Adrenal gland (tissue), 12 donors: ENCODE results near the gene CFAP299. TPM values are rescaled to one million over a fixed set of nuclear protein-coding genes. Genes with fewer than 3 reads are reported as not detected.

Source experiments
- DNase-seq, 7 donors: peaks; one replicate each; pipeline ENCODE4 v3.0.0-alpha.2; 2019 to 2020
- H3K27ac ChIP-seq, 5 donors: fragments of 200-600 bp; sonication (generic) in 4 of 5; 1 replicate in 3 of 5; 2 replicates in 2 of 5; pipeline versions ENCODE4 v1.5.1 to v1.8.0; 2016 to 2020; ENCODE audit warnings: mild to moderate bottlenecking in 1 of 5
- H3K27me3 ChIP-seq: fragments of 200-600 bp; 2 replicates; pipeline ENCODE4 v1.8.0; 2021
- H3K36me3 ChIP-seq, 2 donors: fragments of 200-600 bp; replicated peaks in 1 of 2; 1 replicate in 1 of 2; 2 replicates in 1 of 2; pipeline versions ENCODE4 v1.5.1 to v1.8.0; 2018 to 2022
- H3K4me1 ChIP-seq, 2 donors: fragments of 200-600 bp; replicated peaks in 1 of 2; 1 replicate in 1 of 2; 2 replicates in 1 of 2; pipeline versions ENCODE4 v1.5.1 to v1.8.0; 2018 to 2021
- H3K4me3 ChIP-seq, 4 donors: fragments of 200-600 bp; sonication (generic) in 3 of 4; one replicate each; pipeline ENCODE4 v1.5.1; 2016 to 2018
- H3K9me3 ChIP-seq, 3 donors: fragments of 200-600 bp; sonication (generic) in 1 of 3; replicated peaks in 1 of 3; 1 replicate in 2 of 3; 2 replicates in 1 of 3; pipeline versions ENCODE4 v1.5.1 to v1.8.0; 2016 to 2021
- CTCF ChIP-seq, 6 experiments: fragments of 450-650 bp in 4 of 6; fragments of 200-600 bp in 2 of 6; sonication (generic) in 1 of 6; IDR thresholded peaks; 1 replicate in 5 of 6; 2 replicates in 1 of 6; pipeline versions ENCODE4 v1.5.1 to v1.8.0; 2016 to 2021; ENCODE audit warnings: antibody characterized with exemption in 6 of 6, mild to moderate bottlenecking in 2 of 6, moderate library complexity in 1 of 6
- POLR2A ChIP-seq, 2 donors: fragments of 450-650 bp; IDR thresholded peaks; one replicate each; pipeline ENCODE4 v1.6.1; 2017; ENCODE audit warnings: antibody characterized with exemption in 2 of 2, mild to moderate bottlenecking in 2 of 2, moderate library complexity in 1 of 2
- WGBS, 4 donors: extraction: QIAGEN DNeasy Blood & Tissue Kit in 2 of 4; methylation state at CpG; one replicate each; pipeline versions ENCODE4 v1.1.5 to v1.1.7; 2013 to 2017; 5-methylcytosine and 5-hydroxymethylcytosine counted together
- intact Hi-C, 2 donors: fragments of 100-400 bp; cut with DNase I; formaldehyde crosslinking; loops; one replicate each; pipeline versions ENCODE4 v1.14.1 to v1.15.0; 2022 to 2023
- polyA plus RNA-seq, 3 donors: library from polyadenylated mRNA; stranded (reverse); fragments of 200-250 nt in 2 of 3; fragments of 350-450 nt in 1 of 3; fragmentation: Illumina TruSeq in 1 of 3; extraction: RNeasy Lipid Tissue Mini Kit (QIAGEN cat#74804) in 1 of 3; gene quantifications; one replicate each; pipeline ENCODE4 v1.2.3, GENCODE V29; 2013 to 2014
- total RNA-seq, 9 donors: library from RNA; depleted of rRNA in 4 of 9; stranded (reverse); fragments of >200 nt in 4 of 9; fragments of 120-200 nt in 1 of 9; fragmentation: NEBNext Ultra II Directional in 1 of 9; extraction: Animal tissue kit (Norgen Biotek cat#: 25700) in 1 of 9; gene quantifications; one replicate each; pipeline versions ENCODE4 v1.1.0 to v1.2.4, GENCODE V29; 2013 to 2023
- donor health status: healthy with polysubstance abuse.
- donor health status: Bipolar disorder and iron deficiency.
- donor health status: DM: yes; HTN: yes; CAD: no.
- donor health status: DM: no; HTN: no; CAD: no.
- donor health status: DM: no; HTN: no; CAD: no.
- donor health status: DM: yes; HTN: yes; CAD: no.

CFAP299 gene
- total and polyA plus RNA-seq, 12 donors: not detected

- Histone ChIP-seq H3K9me3 (no peaks in the 10 kb centered on the region), H3K4me1 (no peaks in the 10 kb centered on the region), H3K36me3 (no peaks in the 10 kb centered on the region), H3K27me3 (no peaks in the 10 kb centered on the region), H3K27ac (no peak overlapping the region), H3K4me3 (no peak overlapping the region)
- no peak for DNase-seq
- no peak for TF ChIP-seq POLR2A (IDR thresholded peaks at IDR 0.05)
- no peak for TF ChIP-seq CTCF (IDR thresholded peaks at IDR 0.05)
- intact Hi-C loops: no loop called here
- WGBS, 4 donors: 82 to 92% (median 89%) methylated on average over 1 of the region's 1 CpG
These were observed 58.4 kb downstream of the CFAP299 start for GRCh38 chr4:80393970-80394250.

GRCh38 chr4:80407246-80407645 is 71.7 kb downstream of the CFAP299 start:
- no peaks in the 10 kb centered on the region for H3K4me1 ChIP-seq
- no peak for TF ChIP-seq CTCF (IDR thresholded peaks at IDR 0.05)
- TF ChIP-seq POLR2A (IDR thresholded peaks at IDR 0.05): no peak
- H3K4me3 ChIP-seq: no peak overlapping the region
- no peak for DNase-seq
- intact Hi-C loops: no loop called here
- no peak overlapping the region for H3K27ac ChIP-seq
- 59 to 69% (median 66%) methylated on average over 4 of the region's 4 CpGs for WGBS, 4 donors
- no peaks in the 10 kb centered on the region for H3K9me3 ChIP-seq
- H3K27me3 ChIP-seq: no peaks in the 10 kb centered on the region
- no peaks in the 10 kb centered on the region for H3K36me3 ChIP-seq

DNA sequence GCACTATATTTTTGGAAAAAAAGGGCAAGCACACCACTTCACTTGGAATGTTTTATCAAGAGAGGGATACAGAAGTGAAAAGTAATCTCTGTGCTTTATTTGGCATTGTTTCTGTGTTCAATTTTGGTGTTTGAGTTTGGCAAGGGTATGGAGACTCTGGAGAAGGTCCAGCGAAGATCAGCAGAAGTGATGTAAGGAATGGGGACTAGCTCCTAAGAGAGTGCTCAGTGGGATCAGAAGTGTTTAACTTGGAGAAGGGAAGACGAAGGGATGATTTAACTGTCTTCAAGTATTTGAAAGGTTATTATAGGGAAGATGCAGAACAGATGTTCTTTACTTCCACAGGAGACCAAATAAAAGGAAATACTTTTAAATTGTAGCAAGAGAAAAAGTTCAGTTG is 74.3 kb downstream of the CFAP299 start:
- no peaks in the 10 kb centered on the region for H3K9me3 ChIP-seq
- no peaks in the 10 kb centered on the region for H3K27me3 ChIP-seq
- TF ChIP-seq CTCF (IDR thresholded peaks at IDR 0.05) (no peak), POLR2A (IDR thresholded peaks at IDR 0.05) (no peak)
- WGBS, 4 donors: 55 to 61% (median 56%) methylated on average over 2 of the region's 2 CpGs
- no peak for DNase-seq
- H3K27ac ChIP-seq: no peak overlapping the region
- no peaks in the 10 kb centered on the region for H3K36me3 ChIP-seq
- H3K4me1 ChIP-seq: no peaks in the 10 kb centered on the region
- intact Hi-C loops: no loop called here
- no peak overlapping the region for H3K4me3 ChIP-seq

- no peak for DNase-seq
- Histone ChIP-seq H3K4me1 (no peaks in the 10 kb centered on the region), H3K27me3 (no peaks in the 10 kb centered on the region), H3K27ac (no peak overlapping the region), H3K4me3 (no peak overlapping the region), H3K36me3 (no peaks in the 10 kb centered on the region), H3K9me3 (no peaks in the 10 kb centered on the region)
- no peak for TF ChIP-seq POLR2A (IDR thresholded peaks at IDR 0.05)
- TF ChIP-seq CTCF (IDR thresholded peaks at IDR 0.05): no peak
- WGBS, 4 donors: 57 to 75% (median 61%) methylated on average over 2 of the region's 2 CpGs
- intact Hi-C loops: no loop called here
These were observed 76.8 kb downstream of the CFAP299 start for GRCh38 chr4:80412322-80412721.
